Natural killer cell treated with Interleukin-12 subunit alpha and Interleukin-12 subunit beta and Interleukin-15 and Interleukin-18, amount 100 ng/mL, for 72 hours (primary cell): ENCODE measurements around the gene INSRR. TPM values are rescaled to one million over a fixed set of nuclear protein-coding genes. Genes with fewer than 3 reads are reported as not detected.
A peak's percentile ranks its signal among the peaks of the same experiment; 100 is the strongest.

Source experiments
- ATAC-seq, 2 donors: fragments of 150-1000 bp; cut with Tn5 transposase in 1 of 2; sonication (Bioruptor Pico), chemical (Tn5 transposase) in 1 of 2; 2 replicates each; pipeline ENCODE4 v1.10.0; 2021
- DNase-seq: peaks from one replicate; pipeline ENCODE4 v3.0.0; 2022; ENCODE audit warnings: low spot score
- H3K27ac Mint-ChIP-seq, 2 donors: 1 replicate in 1 of 2; 2 replicates in 1 of 2; pipeline ENCODE4 v1.8.0; 2022; ENCODE audit warnings: mixed read lengths in 2 of 2, mild to moderate bottlenecking in 1 of 2, moderate library complexity in 1 of 2
- H3K27me3 Mint-ChIP-seq, 2 donors: 1 replicate in 1 of 2; 2 replicates in 1 of 2; pipeline ENCODE4 v1.8.0; 2022; ENCODE audit warnings: mixed read lengths in 2 of 2
- H3K36me3 Mint-ChIP-seq: one replicate; pipeline ENCODE4 v1.8.0; 2022; ENCODE audit warnings: mixed read lengths
- H3K4me1 Mint-ChIP-seq, 2 donors: 1 replicate in 1 of 2; 2 replicates in 1 of 2; pipeline ENCODE4 v1.8.0; 2022; ENCODE audit warnings: low read depth in 2 of 2, mixed read lengths in 2 of 2, mild to moderate bottlenecking in 1 of 2
- H3K4me3 Mint-ChIP-seq: one replicate; pipeline ENCODE4 v1.8.0; 2022; ENCODE audit warnings: mixed read lengths
- H3K9me3 Mint-ChIP-seq: 2 replicates; pipeline ENCODE4 v1.8.0; 2022; ENCODE audit warnings: mixed read lengths
- total RNA-seq, 2 donors: library from RNA; stranded (reverse); gene quantifications; one replicate each; pipeline ENCODE4 v1.2.3, GENCODE V29; 2022

The INSRR gene
- total RNA-seq, 2 donors from 2014 or later = 0.14 TPM

DNA sequence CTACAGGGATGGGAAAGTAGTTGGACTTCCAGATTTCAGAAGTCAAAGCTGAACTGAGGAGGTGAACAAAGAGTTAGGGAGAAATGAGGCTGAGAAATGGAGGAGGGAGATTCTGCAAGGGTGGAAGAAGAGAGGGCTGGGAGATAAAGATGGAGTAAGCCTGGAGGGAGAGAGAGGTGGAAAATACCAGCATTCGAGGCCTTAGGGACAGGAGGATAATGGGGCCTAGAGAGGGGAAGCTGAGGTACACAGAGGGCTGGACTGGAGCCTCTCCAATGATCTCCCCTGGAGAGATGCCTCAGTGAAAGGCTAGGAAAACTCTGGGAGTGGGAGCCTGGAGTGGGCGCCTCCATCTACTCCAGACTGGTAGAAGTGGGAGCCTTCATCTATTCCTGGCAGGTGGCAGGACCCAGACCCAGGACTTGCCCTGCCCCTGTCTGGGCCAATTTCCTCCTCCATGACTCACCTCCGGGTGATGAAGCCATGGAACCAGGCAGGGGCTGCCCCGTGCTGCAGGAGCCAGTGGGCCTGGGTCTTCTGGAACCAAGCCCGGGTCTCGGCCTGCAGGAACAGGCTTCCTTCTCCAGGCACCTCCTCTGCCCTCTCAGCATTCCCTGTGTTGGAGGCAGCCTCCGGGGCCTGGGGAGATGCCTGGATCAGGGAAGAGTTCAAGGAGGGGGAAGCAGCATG is 44.2 kb downstream of the INSRR start:
- Mint-ChIP-seq H3K4me1 (peaks cover 68 to 70% of the 10 kb centered on the region in 2 donors), H3K27me3 (no peaks in the 10 kb centered on the region), H3K27ac (peak overlapping the region; percentile 93 to 99), H3K36me3 (peaks cover 31% of the 10 kb centered on the region), H3K4me3 (peak overlapping the region; percentile 95), H3K9me3 (no peaks in the 10 kb centered on the region)
- ATAC-seq (peak in 1 of 2 donors; percentile 28), DNase-seq (no peak)

DNA sequence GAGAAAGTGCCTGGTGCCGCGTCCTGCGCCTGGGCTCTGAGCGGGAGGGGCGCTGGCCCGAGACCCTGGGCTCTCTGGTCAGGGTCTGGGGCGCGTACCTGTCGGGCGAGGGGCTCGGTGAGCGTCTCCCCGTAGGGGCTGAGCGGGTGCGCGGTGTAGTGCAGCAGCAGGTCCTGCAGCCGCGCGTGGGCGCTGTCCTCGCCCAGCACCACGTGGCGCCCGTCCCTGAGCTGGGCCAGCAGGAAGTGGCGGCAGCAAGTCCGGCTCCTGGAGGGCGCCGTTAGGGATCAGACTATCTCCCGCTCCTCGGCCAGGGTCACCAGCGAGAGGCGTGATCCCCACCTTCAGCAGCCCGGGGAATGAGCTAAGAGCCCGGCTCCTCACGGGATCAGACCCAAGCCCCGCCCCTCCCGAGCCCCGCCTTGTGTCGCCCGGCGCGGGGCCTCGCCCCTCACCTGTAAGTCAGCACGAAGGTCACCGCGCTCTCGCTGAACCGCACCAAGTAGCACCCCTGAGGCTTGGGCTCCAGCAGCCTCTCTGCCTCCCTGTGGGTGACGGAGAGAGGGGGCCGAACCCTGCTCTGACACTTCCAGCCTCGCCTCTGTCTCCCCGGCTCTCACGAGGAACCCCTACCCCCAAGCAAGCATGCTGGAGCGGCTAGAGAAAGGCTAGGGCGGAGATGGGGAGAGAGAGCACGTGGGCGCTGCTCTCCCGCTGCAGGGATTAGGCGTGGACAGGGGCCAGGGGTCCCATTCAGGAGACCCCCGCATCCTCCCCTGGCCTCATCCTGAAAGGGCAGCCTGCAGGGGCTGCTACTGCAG is 45.0 kb downstream of the INSRR start:
- H3K27ac Mint-ChIP-seq = peak overlapping the region; percentile 93 to 99
- peak; percentile 52 to 56 for ATAC-seq
- peak overlapping the region; percentile 95 for H3K4me3 Mint-ChIP-seq
- DNase-seq = peak; percentile 81
- H3K36me3 Mint-ChIP-seq = peaks cover 31% of the 10 kb centered on the region
- peaks cover 74 to 75% of the 10 kb centered on the region in 2 donors for H3K4me1 Mint-ChIP-seq
- no peaks in the 10 kb centered on the region for H3K9me3 Mint-ChIP-seq
- H3K27me3 Mint-ChIP-seq = no peaks in the 10 kb centered on the region

DNA sequence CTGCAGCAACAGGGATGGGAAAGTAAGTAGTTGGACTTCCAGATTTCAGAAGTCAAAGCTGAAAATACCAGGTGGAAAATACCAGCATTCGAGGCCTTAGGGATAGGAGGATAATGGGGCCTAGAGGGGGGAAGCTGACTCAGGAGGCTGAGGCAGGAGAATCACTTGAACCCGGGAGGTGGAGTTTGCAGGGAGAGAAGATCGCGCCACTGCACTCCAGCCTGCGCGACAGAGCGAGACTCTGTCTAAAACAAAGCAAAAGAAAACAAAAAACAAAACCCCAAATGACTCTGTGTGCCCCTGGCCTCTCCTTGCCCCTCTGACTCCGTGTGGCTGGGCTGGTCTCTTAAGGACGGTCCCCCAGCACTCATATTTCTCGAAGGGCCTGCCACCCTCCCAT is 45.6 kb downstream of the INSRR start:
- H3K4me3 Mint-ChIP-seq = peak overlapping the region; percentile 95
- no peak for ATAC-seq
- H3K36me3 Mint-ChIP-seq = peaks cover 31% of the 10 kb centered on the region
- no peaks in the 10 kb centered on the region for H3K9me3 Mint-ChIP-seq
- no peaks in the 10 kb centered on the region for H3K27me3 Mint-ChIP-seq
- peaks cover 78 to 79% of the 10 kb centered on the region in 2 donors for H3K4me1 Mint-ChIP-seq
- DNase-seq = no peak
- peak overlapping the region; percentile 93 to 99 for H3K27ac Mint-ChIP-seq

DNA sequence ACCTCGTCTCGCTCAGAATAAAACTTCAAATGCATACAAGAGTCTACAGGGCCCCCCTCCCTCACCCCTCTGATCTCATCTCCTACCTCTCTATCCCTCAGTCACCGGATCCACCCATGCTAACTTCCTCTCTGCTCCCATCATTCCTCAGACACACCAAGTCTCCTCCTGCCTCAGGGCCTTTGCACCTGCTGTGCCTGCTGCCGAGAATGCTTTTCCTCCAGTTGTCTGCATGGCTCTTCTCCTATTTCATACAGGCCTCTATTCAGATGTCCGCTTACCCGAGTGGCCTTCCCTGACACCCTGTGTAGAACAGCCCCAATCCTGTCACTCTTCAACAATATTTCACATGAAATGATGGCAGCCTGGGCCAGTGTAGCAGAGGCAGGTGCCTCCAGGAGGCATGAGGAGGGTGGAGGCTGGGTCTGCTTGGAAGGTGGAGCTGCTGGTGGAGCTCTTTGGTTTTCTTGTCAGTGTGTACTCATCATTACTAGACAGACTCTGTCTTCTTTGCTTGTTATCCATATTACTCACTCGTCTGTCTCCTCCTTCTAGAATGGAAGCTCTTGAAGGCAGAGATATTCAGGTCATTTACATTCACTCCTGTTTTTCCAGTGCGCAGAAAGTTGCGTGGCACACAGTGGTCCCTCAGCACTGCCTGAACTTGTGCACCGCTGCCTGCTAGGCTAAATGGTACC is 46.5 kb downstream of the INSRR start:
- ATAC-seq = no peak
- peak overlapping the region; percentile 93 to 99 for H3K27ac Mint-ChIP-seq
- DNase-seq = no peak
- no peaks in the 10 kb centered on the region for H3K27me3 Mint-ChIP-seq
- peaks cover 31% of the 10 kb centered on the region for H3K36me3 Mint-ChIP-seq
- no peaks in the 10 kb centered on the region for H3K9me3 Mint-ChIP-seq
- peak overlapping the region; percentile 95 for H3K4me3 Mint-ChIP-seq
- peaks cover 80 to 82% of the 10 kb centered on the region in 2 donors for H3K4me1 Mint-ChIP-seq

DNA sequence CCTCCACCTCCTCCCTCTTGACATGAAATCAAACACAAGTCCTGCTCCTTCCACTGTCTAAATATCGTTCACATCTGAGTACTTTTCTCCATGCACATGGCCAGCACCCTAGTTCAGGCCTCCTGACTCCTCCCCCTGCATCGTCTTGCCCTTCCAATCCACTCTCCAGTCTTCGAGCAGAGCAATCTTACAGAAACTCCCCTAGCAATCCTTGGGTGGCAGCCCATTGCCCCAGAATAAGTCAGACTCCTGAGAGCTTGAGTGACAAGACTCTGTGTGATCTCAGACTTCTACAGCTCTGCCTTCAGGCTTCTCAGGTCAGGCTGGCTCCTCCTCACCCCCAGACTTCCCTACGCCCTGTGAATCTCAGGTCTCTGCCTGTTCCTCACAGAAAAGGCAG is 47.7 kb downstream of the INSRR start:
- no peaks in the 10 kb centered on the region for H3K9me3 Mint-ChIP-seq
- peak overlapping the region; percentile 93 to 99 for H3K27ac Mint-ChIP-seq
- H3K4me3 Mint-ChIP-seq = peak overlapping the region; percentile 95
- H3K4me1 Mint-ChIP-seq = peaks cover 83 to 84% of the 10 kb centered on the region in 2 donors
- H3K36me3 Mint-ChIP-seq = peaks cover 40% of the 10 kb centered on the region
- H3K27me3 Mint-ChIP-seq = no peaks in the 10 kb centered on the region
- DNase-seq (no peak), ATAC-seq (no peak)

DNA sequence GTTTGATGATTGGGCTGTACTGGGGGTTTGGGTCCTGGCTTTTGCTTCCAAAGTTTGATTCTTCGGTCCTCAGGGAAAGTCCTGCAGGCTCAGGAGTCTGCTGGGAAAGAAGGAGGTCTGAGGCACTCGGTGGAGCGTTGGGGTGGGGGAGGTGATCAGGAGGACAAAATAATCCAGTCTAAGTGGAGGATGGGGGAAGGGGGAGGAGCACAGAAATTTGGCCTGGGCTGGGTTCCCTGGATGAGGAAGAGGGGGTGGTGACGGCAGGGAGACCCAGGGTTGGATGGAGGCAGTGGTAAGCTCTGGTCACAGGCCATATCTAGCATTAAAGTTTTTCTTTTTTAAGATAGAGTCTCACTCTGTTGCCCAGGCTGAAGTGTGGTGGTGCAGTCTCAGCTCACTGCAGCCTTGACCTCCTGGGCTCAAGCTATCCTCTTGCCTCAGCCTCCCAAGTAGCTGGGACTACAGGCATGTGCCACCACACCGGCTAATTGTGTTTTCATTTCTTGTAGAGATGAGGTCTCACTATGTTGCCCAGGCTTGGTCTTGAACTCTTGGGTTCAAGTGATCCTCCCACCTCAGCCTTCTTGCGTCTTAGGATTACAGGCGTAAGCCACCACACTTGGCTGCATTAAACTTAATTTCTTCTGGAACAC is 49.1 kb downstream of the INSRR start:
- H3K27me3 Mint-ChIP-seq = no peaks in the 10 kb centered on the region
- peak overlapping the region; percentile 95 for H3K4me3 Mint-ChIP-seq
- no peak for DNase-seq
- peak overlapping the region; percentile 93 to 99 for H3K27ac Mint-ChIP-seq
- peaks cover 43% of the 10 kb centered on the region for H3K36me3 Mint-ChIP-seq
- peaks cover 79 to 80% of the 10 kb centered on the region in 2 donors for H3K4me1 Mint-ChIP-seq
- no peak for ATAC-seq
- no peaks in the 10 kb centered on the region for H3K9me3 Mint-ChIP-seq

DNA sequence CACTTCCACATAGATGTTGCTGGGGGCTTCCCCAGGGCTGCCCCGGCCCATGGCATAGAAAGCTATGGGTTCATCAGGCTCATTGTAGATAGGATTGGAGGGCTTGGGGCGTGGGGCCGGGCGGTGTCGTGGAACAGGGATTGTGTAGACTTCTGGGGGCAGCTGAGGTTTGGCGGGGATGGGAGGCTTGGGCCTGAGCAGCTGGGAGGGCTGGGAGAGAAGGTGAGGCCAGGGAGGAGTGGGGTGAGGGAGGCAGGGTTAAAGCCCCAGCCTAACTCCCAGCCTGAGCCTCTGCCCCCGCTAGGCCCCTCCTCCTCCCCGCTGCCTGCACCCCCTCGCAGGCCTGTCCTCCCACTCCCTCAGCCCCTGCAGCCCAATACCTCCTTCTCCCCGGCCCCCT is 49.6 kb downstream of the INSRR start:
- no peak for ATAC-seq
- Mint-ChIP-seq H3K27ac (peak overlapping the region; percentile 93 to 99), H3K4me1 (peaks cover 78 to 80% of the 10 kb centered on the region in 2 donors), H3K4me3 (peak overlapping the region; percentile 86), H3K27me3 (no peaks in the 10 kb centered on the region), H3K36me3 (peaks cover 39% of the 10 kb centered on the region), H3K9me3 (no peaks in the 10 kb centered on the region)
- DNase-seq = no peak

DNA sequence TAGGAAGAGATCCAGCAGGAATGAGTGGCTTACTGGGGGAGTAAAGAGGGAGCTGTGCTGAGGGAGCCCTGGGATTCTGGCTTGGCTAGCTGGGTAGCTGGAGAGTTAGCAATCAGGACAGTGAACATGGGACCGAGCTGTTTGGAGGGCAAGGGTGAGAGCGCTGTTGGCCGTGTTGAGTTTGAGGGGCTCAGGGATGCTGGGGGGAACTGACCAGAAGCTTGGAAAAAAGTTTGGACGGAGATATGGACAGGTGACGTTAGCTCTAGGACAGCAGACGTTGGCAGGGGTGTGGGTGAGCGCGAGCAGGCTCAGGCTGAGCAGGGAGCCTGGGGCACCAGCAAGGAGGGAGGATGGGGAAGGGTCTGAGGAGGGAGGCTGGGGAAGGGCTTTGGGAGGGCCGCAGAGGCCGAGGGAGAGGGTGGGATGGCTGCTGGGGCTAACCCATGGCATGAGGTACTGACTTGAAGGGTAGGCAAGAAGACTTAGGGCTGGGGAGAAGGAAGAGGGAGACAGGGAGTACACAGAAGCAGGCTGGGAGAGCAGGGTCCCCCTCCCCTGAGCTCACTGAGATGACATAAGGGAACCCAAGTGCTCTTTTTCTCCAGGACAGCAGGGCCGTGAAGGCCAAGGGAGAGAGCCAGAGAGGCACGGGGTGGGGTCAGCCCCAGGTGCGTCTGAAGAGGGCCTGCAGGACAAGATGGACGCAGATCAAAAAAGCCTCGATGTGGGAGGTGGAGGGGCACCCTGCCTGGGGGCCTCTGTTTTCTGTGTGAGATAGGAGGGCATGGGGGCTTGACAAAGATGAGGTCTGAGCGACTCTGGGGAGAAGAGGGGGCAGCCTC is 50.5 kb downstream of the INSRR start:
- H3K9me3 Mint-ChIP-seq = no peaks in the 10 kb centered on the region
- H3K27ac Mint-ChIP-seq = peak overlapping the region; percentile 93 to 99
- ATAC-seq (no peak), DNase-seq (no peak)
- H3K27me3 Mint-ChIP-seq = no peaks in the 10 kb centered on the region
- peaks cover 37% of the 10 kb centered on the region for H3K36me3 Mint-ChIP-seq
- peaks cover 78 to 79% of the 10 kb centered on the region in 2 donors for H3K4me1 Mint-ChIP-seq
- H3K4me3 Mint-ChIP-seq = peak overlapping the region; percentile 86

DNA sequence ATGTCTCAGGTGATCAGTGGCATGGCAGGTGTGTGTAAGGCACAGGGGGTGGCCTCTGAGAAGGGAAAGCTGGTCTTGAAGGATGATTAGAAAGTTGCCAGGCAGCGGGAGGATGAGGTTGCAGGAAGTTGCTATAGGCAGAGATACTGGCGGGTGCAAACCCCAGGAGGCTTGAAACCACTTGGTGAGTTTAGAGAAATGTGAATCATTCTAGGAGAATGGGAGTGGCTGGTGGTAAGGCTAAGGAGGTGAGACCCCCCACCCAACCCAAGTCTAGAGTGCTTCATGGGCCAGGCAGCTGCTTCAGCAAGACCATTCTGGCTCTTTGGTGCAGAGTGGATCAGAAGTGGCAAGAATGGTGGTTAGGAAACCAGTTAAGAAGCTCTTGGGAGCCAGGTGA is 51.3 kb downstream of the INSRR start:
- peak; percentile 84 to 90 for ATAC-seq
- Mint-ChIP-seq H3K36me3 (peaks cover 31% of the 10 kb centered on the region), H3K4me3 (peak overlapping the region; percentile 86), H3K9me3 (no peaks in the 10 kb centered on the region), H3K27me3 (no peaks in the 10 kb centered on the region), H3K27ac (peak overlapping the region; percentile 93 to 99), H3K4me1 (peaks cover 76 to 77% of the 10 kb centered on the region in 2 donors)
- peak; percentile 68 for DNase-seq

DNA sequence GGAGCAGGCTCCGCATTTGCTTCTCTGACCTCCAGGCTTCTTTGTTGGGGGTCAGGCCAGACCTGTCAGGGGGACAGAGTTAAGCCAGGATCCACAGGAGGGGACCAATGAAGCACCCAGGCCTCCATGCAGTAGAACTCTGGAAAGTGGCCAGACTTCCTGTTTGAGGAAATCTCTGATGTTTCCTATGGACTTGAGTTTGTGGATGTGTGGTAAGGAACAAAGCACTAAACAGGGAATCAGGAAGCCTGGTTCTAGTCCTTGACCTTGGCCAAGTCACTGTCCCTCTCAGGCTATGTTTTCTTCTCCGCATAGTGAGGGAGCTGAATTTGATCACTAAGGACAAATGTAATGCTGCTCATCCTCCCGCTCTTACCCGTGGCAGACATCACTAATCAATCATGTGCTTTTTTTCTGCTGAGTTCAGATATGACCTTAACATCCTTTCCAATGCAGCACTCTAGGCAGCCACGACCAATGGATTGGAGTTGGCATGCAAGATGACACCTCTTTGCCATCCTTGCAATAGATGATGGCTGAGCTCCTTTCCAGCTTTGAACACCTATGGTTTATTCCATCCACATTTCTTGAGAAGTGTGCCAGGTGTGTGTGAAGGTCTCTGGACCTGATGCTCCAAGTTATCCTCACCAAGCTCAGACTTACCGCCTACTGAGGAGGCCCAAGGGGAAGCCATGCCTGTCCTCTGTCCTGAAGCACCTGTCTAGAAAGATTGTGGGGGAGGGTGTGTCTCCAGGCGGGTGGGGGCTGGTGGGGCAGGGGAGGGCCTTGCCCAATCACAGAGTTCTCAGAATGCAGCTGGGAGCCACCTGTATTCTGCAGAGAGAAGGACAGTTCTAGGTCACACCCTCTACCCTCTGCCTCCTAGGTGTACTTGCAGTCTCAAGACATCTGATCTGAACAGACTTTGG is 52.1 kb downstream of the INSRR start:
- Mint-ChIP-seq H3K27me3 (no peaks in the 10 kb centered on the region), H3K4me1 (peaks cover 75 to 77% of the 10 kb centered on the region in 2 donors), H3K4me3 (peak overlapping the region; percentile 86), H3K27ac (peak overlapping the region; percentile 93 to 99), H3K36me3 (peaks cover 23% of the 10 kb centered on the region), H3K9me3 (no peaks in the 10 kb centered on the region)
- ATAC-seq (no peak), DNase-seq (no peak)

DNA sequence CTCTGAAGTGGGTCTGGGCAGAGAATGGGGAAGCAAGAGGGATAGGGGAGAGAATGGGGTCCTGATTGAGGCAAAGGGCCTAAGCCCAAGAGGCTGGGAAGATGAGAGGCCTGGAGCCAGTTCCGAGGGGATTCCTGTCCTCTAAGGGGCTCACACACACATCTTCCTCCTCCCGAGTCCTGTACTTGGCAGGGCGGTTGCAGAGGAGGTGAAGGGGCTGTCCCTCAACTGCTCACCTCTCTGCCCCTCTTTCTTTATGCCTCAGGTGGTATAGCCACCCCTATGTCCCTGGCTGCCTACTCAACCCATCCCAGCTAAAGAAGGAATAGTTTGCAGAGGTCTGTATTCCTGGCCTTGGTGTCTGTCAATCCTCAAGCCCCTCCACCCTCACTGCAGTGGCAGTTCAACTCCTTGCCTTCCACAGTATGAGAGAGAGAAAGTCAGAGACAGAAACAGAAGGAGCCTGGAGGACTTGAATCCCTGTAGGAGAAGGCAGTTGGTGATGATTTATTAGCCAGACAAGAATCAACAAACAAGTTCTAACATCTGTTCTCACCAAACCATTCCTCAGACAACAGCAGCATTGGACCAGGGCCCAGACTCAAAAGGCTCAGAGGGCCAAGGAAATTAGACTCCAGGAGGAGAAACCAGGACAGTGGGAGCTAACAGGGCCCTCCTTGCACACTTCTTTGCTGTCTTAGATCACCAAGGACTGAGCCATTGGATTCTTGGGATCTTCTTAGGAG is 53.0 kb downstream of the INSRR start:
- no peaks in the 10 kb centered on the region for H3K27me3 Mint-ChIP-seq
- peaks cover 14% of the 10 kb centered on the region for H3K36me3 Mint-ChIP-seq
- peak overlapping the region; percentile 93 to 99 for H3K27ac Mint-ChIP-seq
- ATAC-seq (no peak), DNase-seq (no peak)
- H3K4me1 Mint-ChIP-seq = peaks cover 75 to 77% of the 10 kb centered on the region in 2 donors
- peak overlapping the region; percentile 48 for H3K4me3 Mint-ChIP-seq
- H3K9me3 Mint-ChIP-seq = no peaks in the 10 kb centered on the region
